GM18502 (cell line): ENCODE measurements around the gene LDLRAP1.

ENCODE experiments used
- ATAC-seq: cut with Tn5 transposase; IDR thresholded peaks from one replicate; pipeline ENCODE4 v1.9.1; 2021; ENCODE audit warnings: mild to moderate bottlenecking; ENCODE audit not compliant: unreplicated experiment, poor library complexity

LDLRAP1 gene

DNA sequence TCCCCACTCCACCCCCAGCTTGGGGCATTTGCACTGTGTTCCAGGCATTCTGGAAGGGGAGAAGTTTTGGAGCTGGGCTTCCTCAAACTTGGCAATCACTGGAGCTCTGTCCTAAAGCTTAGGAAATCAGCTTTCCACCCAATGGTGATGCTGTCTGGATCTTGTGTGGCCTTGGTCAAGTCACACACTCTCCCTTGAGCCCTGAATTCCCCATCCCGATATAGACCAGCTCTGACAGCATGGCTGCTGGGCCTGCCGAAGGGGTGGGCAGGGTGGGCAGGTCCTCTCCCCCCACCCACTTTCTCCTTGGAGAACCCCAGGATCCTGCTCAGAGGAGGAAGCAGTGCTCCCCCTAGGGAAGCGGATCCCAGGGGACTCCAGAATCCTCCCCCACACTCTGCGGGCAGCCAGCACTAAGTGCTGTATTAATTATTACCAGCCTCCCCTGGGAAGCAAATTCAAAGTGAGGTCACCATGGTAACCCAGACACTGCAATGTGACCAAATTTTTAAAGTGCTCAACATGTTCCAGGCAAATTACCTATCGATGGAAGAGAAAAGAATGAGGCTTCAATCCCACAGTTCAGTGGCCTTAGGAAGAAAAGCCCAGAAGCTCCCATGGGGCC, 21.3 kb upstream of the LDLRAP1 start:
- no peak for ATAC-seq

DNA sequence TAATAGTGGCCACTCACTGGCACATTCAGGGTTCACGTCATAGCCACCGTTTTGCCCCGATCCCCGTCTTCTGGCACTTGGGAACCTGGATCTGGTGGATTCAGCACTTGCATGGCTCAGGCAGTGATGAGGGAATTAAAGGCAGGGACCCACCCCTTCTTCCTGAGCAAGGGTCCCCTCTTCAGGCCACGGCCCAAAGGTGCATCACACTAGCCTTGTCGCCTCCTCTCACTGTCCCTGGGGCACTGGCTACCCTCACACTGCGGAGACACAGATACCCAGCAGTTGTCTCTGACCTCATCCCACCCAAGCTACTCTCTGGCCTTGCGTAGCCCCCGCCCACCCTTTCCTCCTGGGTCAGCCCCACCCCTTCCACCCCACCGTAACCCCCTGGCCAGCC, 19.9 kb upstream of the LDLRAP1 start:
- no peak for ATAC-seq

DNA sequence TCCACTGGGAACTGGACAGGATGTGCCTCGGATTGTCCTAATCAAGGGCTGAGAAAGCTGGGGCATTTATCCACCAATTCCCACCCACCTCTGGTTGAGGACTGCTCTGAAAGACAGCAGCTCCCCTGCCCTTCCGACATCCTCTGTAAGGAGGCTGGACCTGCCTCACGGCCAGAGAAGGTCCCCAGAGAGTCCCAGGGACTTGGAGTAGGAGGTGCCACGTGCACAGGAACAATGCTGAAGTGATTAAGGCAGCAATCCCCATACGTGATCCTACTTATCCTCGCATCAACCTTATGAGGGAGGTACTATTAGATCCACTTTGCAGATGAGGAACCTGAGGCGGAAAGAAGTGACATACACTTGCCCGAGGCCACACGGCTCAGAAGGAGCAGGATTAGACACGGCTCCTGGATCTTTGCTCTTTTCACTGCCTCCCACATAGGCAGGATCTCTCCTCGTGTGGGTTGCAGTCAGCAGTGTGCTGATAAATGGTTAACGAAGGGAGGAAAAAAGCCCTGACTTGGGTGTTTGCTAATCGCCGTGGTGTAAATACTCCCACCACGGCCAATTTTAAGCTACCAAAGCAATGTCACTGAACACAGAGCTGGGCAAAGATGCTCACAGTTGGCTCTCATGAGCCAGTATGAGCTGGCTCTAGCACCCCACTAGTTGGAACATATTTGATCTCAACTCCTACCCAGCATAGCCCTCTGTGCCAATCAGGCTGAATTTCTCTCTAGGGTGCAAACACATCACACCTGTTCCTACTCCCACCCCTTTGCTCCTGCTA, 18.6 kb upstream of the LDLRAP1 start:
- ATAC-seq = no peak

DNA sequence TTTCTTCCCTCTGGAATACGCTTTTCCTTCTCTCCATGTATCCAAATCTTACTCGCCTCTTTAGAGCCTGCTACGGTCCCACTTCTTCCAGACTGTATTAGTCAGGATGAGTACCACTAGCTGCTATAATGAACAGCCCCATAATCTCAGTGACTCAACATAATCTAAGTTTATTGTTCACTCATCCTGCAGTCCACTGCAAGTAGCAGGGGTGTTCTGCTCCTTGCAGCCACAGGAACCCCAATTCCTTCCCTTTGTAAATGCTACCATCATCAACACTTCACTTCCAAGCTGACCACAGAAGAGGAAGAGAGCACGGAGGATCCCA, 18.1 kb upstream of the LDLRAP1 start:
- ATAC-seq = no peak

DNA sequence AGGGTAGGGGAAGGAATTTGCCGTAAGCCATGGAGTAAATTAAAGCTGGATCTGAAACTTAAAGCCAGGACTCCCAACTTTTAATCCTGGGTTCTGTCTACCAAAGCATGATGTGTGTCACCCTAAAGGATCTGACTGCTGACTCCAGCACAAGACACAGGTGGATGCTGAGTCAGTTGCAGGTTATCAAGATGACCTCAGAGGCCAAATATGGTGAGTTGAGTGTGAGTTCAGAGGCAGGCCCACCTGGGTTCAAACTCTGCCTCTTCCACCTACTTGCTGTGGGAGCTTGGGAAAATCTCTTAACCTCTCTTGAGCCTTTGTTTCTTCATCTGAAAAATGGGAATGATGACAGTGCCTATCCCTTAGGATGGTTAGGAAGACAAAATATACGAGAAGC, 16.7 kb upstream of the LDLRAP1 start:
- ATAC-seq = no peak

DNA sequence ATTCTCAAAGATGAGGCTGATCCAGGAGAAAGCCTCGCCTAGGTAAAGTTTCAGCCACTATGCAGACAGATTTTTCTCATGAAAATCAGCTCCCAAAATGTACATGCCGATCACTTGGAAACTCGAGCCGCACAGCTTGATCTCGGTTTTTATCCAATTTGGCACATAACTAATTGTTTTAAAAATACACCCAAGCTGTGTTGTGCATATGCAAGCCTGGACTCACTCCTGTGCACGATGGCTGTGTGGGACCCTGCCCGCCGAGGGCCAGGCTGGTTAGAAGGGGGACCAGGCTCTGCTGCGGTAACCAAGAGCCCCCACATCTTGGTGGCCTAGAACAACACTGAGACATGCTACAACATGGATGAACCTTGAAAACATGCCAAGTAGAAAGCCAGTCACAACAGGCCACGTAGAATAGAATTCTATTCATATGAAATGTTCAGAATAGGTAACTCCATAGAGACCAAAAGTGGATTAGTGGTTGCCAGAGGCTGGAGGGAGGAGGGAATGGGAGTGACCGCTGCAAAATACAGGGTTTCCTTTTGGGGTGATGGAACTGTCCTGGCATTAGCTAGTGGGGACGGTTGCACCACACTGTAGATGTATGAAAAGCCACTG, 16.1 kb upstream of the LDLRAP1 start:
- no peak for ATAC-seq

DNA sequence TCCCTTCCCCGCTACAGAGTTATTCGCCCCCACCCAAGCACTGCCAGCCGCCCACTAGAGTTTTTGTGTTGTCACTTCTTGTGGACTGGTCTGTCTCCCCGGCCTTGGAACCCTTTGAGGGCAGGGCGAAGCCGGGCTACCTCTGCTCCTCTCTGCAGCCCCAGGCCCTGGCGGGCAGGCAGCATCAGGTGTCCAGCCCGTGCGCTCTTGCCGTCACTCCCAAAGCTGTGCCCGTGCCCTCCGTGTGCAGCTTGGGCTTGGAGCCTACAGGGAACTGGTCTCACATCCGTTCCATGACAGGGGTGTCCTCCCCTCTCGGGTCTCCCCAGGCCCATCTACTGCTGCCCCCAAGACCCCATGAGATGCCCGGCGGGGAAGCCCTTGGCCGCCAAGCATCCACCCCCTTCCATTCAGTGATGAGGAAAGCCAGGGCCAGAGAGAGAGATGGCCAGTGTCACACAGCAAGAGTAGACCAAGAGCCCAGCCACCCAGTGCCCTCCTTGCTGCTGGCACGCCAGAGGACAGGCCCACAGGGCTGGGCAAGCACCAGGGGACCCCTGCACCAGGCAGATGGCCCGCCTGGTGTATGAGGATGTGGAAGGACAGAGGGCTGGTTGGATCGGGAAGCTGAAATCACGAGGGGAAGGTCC, 15.3 kb upstream of the LDLRAP1 start:
- ATAC-seq = no peak

DNA sequence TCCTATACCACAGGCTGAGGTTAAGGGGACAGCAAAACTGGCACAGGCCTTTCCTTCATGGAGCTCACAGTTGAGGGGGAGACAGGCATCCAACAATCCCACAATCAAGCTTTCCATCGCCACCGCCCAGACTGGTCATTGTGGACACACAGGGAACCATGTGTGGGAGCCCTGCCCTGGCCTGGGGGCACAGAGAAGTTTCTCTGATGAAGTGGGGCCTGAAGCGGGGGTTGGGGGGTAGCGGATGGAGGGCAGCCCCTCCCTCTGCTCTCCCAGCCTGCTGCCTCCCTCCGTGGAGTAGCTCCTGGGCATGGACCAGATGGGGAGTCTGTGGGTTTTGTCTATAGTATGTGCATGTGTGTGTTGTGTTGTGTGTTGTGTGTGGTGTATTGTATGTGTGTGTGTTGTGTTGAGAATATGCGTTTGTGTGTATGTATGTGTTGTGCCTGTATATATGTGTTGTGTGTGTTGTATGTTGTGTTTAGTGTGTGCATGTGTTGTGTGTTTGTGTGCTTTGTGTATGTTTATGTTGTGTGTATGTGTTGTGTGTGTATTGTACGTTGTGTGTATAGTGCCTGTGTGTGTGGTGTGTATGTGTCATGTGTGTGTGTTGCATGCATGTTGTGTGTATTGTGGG, 14.4 kb upstream of the LDLRAP1 start:
- ATAC-seq = no peak

DNA sequence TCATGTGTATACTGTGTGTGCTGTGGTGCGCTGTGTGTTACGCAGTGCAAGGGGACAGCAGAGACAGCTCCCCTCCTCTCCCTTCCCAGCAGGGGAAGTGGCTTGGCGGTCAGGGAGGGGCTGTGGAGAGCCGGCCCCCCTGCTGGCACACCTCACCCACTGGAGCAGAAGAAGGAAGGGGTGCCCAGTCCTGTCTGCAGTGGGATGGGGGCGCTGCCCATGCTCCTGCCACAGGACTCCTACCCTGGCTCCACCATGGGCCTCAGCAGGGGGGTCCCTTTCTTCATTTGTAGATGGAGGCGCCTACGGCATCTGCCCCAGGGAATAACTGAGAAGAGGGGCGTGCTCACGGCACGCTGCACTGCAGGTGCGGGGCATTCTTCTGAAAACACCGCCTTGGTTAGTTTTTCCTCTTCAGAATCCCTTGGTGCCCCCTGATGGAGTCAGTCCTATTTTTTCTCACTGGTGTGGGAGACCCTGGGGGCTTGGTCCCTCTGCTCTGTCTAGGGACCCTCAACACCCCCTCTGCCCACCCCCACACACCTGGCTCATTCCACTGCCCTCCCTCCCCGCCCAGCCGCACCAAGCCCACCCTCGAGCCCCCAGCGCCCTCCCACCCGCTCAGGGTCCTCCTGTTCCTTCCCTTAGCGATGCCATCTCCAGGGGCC, 13.8 kb upstream of the LDLRAP1 start:
- no peak for ATAC-seq

DNA sequence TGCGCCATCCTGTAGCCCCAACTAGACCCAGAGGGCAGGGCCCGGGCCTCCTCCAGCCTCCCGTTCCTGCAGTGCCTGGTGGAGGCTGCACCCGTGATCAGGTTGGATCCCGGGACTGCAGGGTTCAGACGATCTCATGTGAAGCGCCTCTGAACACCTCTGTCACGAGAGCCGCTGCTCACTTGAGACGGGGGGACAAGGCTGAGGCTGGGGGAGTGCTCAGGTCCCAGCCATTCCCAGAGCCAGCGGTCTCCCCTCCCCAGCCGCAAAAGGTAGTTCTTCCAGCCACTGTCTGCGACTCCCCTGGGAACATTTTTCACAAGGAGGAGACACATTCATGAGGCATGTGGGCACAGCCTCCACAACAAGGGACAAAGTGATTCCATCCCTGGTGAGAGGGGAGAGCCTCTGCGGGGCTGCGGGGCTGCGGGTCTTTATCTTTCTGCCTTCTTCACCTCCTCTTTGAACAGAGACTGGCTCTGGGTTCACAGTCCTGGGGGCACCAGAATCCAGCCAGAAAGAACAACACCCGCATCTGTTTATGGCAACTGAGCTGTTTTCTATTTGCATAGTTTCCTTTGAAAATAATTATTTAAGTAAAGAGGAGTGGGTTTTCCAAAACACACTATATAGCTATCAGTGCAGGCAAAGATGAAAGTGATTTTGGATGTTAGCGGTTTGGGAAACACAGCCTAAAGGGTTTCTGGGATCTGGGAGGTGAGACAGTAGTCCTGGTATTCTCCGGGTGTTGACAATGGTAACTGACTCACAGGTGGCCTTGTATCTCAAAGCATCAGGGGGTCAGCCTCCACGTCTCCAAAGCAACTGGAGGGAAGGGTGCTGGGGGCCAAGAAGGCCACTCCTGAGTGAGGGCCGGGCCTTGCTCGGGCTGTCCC, 13.0 kb upstream of the LDLRAP1 start:
- ATAC-seq = no peak

DNA sequence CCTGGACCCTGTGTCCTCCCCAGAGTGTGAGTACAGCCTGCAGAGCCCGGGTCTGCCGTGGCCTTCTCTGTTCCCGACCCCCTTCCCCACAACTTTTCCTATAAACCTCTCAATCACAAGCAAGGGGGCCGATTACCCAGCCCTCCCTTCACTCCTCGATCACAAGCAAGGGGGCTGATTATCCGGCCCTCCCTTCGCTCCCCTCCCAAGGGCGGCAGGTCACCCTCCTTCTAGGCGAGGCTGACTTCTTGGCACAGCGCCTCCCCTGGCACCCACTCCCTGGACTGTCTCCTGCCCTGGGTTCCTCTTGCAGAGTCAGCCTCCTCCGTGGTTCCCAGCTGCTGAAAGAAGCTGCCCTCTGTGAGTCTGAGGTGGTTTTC, 12.3 kb upstream of the LDLRAP1 start:
- no peak for ATAC-seq

DNA sequence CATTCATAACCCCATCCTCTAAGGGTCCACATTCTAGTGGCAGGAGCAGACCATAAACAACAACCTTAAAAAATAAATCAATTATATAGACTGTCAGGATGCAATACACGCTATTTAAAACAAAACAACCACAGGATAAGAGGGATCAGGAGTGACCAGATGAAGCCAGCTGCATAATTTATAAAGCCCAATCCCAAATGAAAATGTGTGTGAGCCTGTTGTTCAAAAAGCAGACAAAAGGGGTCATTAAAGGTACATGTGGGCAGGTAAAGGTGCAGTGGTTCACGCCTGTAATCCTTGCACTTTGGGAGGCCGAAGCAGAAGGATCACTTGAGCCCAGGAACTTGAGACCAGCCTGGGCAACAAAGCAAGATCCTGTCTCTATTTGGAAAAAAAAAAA, 10.4 kb upstream of the LDLRAP1 start:
- ATAC-seq = no peak

DNA sequence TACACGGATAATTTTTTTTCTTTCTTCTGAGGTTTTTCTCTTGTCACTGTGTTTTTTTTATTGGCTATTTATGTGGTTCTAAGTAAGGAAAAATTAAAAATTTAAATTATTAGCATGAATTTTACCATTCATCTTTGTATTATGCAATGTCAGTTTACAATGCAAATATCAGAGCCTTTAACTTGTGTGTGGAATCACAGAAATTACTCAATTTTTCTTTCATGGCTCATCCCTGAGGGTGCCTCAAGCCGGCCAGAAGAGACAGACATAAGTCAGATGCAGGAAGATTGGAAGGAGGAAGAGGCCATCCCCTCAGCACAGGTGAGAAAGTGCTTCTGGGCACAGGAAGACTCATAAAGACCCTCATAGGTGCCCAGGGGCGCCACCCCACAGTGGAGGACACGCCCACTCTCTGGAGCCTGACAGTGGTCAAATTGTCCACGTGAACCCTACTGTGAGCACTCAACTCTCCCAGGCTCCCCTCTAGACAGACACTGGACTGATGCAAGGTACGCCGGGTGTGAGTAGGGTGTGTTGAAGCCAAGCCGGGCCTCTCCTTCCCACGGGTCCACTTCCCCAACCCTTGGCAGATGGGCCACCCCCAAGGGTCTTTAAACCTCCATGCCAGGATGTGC, 9.5 kb upstream of the LDLRAP1 start:
- ATAC-seq = no peak

DNA sequence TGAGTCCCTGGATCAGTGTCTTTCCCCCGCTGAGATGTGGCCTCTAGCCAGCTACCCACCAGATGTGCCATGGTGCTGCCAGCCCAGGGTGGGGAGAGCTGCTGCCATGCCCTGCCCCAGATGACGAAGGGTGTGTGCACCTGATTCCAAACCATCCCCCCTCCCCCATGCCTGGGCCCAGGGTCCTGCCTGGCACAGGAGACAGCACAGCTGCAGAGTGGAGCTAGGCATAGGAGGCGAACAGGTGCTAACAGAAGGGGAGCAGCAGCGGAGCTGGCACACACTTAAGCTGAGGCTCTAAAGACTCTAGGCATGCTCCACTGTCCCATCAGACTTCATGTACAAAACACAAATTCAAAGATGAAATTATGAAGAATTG, 9.0 kb upstream of the LDLRAP1 start:
- ATAC-seq = no peak

DNA sequence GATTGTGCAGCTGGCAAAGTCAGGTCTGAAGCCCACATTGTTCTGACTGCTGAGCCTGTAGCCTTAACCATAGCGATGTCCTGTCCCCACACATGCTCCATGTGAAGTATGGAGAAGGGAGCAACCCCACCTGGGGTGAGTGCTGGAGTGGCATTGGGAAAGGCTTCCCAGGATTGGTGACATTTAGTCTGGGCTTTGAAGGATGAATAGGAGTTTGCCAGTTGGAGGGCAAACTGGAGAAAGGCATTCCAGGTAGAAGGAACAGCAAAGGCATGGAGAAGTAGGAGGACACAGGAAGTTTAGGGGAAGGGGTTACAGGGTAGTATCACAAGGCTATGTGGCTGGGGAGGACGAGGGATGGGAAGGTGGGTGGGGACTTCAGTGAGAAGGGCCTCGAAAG, 7.3 kb upstream of the LDLRAP1 start:
- ATAC-seq = no peak

DNA sequence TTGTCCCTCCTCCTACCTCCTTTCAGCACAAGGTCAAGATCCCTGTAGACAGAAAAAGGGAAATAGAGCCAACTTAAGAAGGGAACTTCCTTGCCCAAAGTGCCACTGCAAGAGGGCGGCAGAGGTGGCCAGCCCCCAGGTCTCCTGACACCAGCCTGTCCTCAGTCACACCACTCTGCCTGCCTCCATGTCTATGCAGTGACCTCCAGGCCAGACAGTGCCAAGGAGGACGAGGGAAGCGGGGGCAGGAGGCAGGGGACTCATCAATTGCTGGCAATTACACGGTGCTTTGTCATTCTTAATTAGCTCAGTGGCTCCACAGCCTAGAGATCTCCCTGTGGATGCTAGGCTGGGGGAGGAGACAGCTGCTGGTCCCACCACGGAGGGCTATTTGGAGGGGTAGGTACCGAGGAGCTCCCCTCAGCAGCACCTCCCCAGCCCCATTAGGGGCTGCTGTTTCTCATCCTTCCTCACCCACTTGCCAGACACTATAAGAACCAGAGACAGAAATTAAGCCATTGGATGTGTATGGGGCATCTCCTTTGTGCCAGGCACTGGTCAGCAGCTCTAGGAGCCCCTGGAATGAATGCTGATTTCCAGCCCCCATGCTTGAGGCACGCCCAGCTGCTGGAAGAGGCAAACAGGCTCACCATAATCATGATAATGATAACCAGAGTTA, 6.1 kb upstream of the LDLRAP1 start:
- ATAC-seq = no peak

DNA sequence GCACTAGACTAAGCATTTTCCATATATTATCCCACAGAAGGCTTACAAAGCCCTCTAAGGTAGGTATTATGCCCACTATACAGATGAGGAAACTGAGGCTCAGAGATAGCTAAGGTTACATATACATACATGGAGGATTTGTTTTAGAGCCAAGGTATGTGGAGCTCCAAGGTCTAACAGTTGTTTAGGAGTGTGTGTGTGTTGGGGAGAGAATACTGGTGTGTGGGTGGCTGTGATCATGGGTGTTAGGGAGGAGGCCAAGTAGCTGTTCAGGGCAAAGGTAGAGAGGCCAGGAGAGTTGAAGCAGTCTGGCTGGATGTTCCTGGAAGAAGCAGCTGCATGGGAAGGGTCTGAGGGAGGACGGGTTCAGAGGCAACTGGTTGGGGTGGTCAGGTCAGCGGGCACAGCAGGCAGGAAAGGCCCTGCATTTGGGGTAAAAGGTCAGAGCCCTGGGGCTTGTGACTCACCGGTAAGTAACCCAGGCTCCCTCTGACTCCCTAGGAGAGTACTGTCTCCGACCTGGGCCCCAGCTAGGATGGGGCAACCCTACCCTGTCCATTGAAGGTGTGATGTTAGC, 5.1 kb upstream of the LDLRAP1 start:
- ATAC-seq = no peak

DNA sequence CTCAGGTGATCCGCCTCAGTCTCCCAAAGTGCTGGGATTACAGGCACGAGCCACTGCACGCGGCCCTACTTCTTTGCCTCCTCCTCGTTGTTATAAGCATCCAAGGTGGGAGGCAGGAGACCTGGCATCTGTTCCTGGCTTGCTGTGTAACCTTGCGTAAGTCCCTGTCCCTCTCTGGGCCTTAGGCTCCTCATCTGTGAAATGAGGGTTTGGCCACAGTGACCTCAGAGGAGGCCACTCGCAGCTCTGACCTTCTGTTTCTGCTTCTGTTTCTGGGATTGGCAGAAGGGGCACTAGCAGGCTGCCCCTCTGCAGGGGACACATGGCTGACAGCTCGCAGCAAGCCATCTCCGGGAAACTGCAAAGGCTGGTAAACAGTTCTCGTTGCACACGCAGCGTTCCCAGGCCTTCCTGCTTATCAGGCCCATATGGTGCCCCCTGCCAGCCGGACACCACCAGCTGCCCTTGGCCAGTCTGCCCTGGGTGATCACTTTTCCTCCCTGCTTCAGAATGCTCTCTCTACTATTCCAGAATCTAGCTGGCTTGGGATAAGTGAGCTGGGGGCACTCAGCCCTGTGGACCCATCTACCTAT, 2.6 kb upstream of the LDLRAP1 start:
- no peak for ATAC-seq
